LNCaP clone FGC (cell line): ENCODE measurements around the gene ST6GALNAC3.

Source experiments
- DNase-seq: peaks from one replicate; pipeline ENCODE4 v3.0.0-alpha.2; 2011; ENCODE audit warnings: low read depth
- H3K4me3 ChIP-seq: 2 replicates; pipeline ENCODE4 v1.5.1; 2011; ENCODE audit warnings: mild to moderate bottlenecking, low read depth, low read length, control low read depth
- CTCF ChIP-seq: IDR thresholded peaks from 2 replicates; pipeline ENCODE4 v1.5.1; 2012; ENCODE audit warnings: mild to moderate bottlenecking; ENCODE audit not compliant: control insufficient read depth, insufficient read depth; ENCODE audit errors: extremely low read depth

The ST6GALNAC3 gene

GRCh38 chr1:76284842-76285241, 210.3 kb downstream of the ST6GALNAC3 start:
- TF ChIP-seq CTCF: no peak
- H3K4me3 ChIP-seq: no peak overlapping the region
- no peak for DNase-seq

- DNase-seq: no peak
- no peak for TF ChIP-seq CTCF
Measured at GRCh38 chr1:76285578-76286135, 211.1 kb downstream of the ST6GALNAC3 start.

GRCh38 chr1:76287917-76288316, 213.4 kb downstream of the ST6GALNAC3 start:
- no peak for DNase-seq
- H3K4me3 ChIP-seq: no peak overlapping the region
- no peak for TF ChIP-seq CTCF

More at GRCh38 chr1:76285578-76286135, 211.1 kb downstream of the ST6GALNAC3 start:
- H3K4me3 ChIP-seq: no peak overlapping the region

- TF ChIP-seq CTCF: no peak
- H3K4me3 ChIP-seq: no peak overlapping the region
- DNase-seq: no peak
Measured at GRCh38 chr1:76288758-76289483, 214.4 kb downstream of the ST6GALNAC3 start.

- no peak for TF ChIP-seq CTCF
- no peak overlapping the region for H3K4me3 ChIP-seq
- DNase-seq: no peak
Measured at GRCh38 chr1:76289692-76290091, 215.1 kb downstream of the ST6GALNAC3 start.

GRCh38 chr1:76290271-76290670, 215.7 kb downstream of the ST6GALNAC3 start:
- H3K4me3 ChIP-seq: no peak overlapping the region
- DNase-seq: no peak
- TF ChIP-seq CTCF: no peak

- H3K4me3 ChIP-seq: no peak overlapping the region
- no peak for DNase-seq
- no peak for TF ChIP-seq CTCF
Measured at GRCh38 chr1:76291191-76291590, 216.6 kb downstream of the ST6GALNAC3 start.
